Gastroesophageal sphincter (tissue), 4 donors: ENCODE measurements around the gene COG4. TPM values are rescaled to one million over a fixed set of nuclear protein-coding genes. Genes with fewer than 3 reads are reported as not detected.

Experiments
- ATAC-seq: fragments of 150-250 bp; one replicate; pipeline ENCODE4 v1.9.1; 2016; ENCODE audit warnings: mild to moderate bottlenecking, moderate library complexity
- H3K27ac ChIP-seq, 4 donors: fragments of 200-600 bp; sonication (generic) in 3 of 4; 1 replicate in 3 of 4; 2 replicates in 1 of 4; pipeline ENCODE4 v1.5.1; 2016 to 2019
- H3K27me3 ChIP-seq: fragments of 200-600 bp; sonication (generic); one replicate; pipeline ENCODE4 v1.5.1; 2019
- H3K36me3 ChIP-seq, 2 donors: fragments of 200-600 bp; sonication (generic); one replicate each; pipeline ENCODE4 v1.5.1; 2019; ENCODE audit warnings: control low read depth in 1 of 2
- H3K4me1 ChIP-seq, 3 donors: fragments of 200-600 bp; sonication (generic); 1 replicate in 2 of 3; 2 replicates in 1 of 3; pipeline ENCODE4 v1.5.1; 2016 to 2019; ENCODE audit warnings: control low read depth in 2 of 3
- H3K4me3 ChIP-seq, 2 donors: fragments of 200-600 bp; sonication (generic); one replicate each; pipeline ENCODE4 v1.5.1; 2019; ENCODE audit warnings: mild to moderate bottlenecking in 1 of 2, moderate library complexity in 1 of 2
- H3K9me3 ChIP-seq, 3 donors: fragments of 200-600 bp; sonication (generic); one replicate each; pipeline ENCODE4 v1.5.1; 2017 to 2019; ENCODE audit warnings: control low read depth in 2 of 3
- EP300 ChIP-seq: sonication (generic); formaldehyde crosslinking; IDR thresholded peaks from one replicate; pipeline ENCODE4 v1.6.1; 2017; ENCODE audit warnings: antibody characterized with exemption, mild to moderate bottlenecking
- POLR2A ChIP-seq, 2 donors: fragments of 450-650 bp; IDR thresholded peaks; one replicate each; pipeline ENCODE4 v1.6.1; 2017; ENCODE audit warnings: antibody characterized with exemption in 2 of 2, mild to moderate bottlenecking in 2 of 2, moderate library complexity in 1 of 2
- POLR2AphosphoS5 ChIP-seq: sonication (generic); formaldehyde crosslinking; IDR thresholded peaks from one replicate; pipeline ENCODE4 v1.6.1; 2017; ENCODE audit warnings: antibody characterized with exemption
- WGBS, 2 donors: methylation state at CpG; one replicate each; pipeline ENCODE4 v1.1.5; 2018; ENCODE audit warnings: low coverage in 1 of 2; 5-methylcytosine and 5-hydroxymethylcytosine counted together
- total RNA-seq, 4 donors: library from RNA; depleted of rRNA; stranded (reverse); fragments of >200 nt; gene quantifications; one replicate each; pipeline ENCODE4 v1.1.0, GENCODE V29; 2016
- TF ChIP-seq, protein P1 (sequence below), 4 experiments: fragments of 200-600 bp in 2 of 4; fragments of 450-650 bp in 2 of 4; sonication (generic) in 1 of 4; IDR thresholded peaks; one replicate each; pipeline ENCODE4 v1.5.1; 2017 to 2019; ENCODE audit warnings: antibody characterized with exemption in 4 of 4, mild to moderate bottlenecking in 2 of 4, moderate library complexity in 2 of 4

Gene COG4
- total RNA-seq, 4 donors from 2014 or later = 32.3 to 37.4 (median 35.0) TPM

DNA sequence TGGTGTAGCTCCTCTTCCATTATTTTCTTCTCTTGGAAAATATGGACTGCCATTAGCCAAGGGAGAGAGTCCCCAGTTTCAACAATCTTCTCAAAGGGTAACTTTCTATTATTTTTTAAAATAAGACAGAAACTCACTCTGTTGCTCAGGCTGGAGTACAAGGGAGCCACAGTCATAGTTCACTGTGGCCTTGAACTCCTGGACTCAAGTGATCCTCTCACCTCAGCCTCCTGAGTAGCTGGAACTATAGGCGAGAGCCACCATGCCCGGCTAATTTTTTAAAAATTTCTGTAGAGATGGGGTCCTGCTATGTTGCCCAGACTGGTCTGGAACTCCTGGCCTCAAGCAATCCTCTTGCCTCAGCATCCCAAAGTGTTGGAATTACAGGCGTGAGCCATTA lies 13.1 kb downstream of the COG4 start:
- 86 to 94% methylated on average over 1 to 3 of the region's 3 CpGs for WGBS, 2 donors
- H3K36me3 ChIP-seq = peaks cover 0 to 97% of the 10 kb centered on the region in 2 donors
- H3K27ac ChIP-seq = no peak overlapping the region
- TF ChIP-seq POLR2AphosphoS5 (no peak), EP300 (no peak), POLR2A (IDR thresholded peaks at IDR 0.05) (no peak)
- TF ChIP-seq, protein P1, sequence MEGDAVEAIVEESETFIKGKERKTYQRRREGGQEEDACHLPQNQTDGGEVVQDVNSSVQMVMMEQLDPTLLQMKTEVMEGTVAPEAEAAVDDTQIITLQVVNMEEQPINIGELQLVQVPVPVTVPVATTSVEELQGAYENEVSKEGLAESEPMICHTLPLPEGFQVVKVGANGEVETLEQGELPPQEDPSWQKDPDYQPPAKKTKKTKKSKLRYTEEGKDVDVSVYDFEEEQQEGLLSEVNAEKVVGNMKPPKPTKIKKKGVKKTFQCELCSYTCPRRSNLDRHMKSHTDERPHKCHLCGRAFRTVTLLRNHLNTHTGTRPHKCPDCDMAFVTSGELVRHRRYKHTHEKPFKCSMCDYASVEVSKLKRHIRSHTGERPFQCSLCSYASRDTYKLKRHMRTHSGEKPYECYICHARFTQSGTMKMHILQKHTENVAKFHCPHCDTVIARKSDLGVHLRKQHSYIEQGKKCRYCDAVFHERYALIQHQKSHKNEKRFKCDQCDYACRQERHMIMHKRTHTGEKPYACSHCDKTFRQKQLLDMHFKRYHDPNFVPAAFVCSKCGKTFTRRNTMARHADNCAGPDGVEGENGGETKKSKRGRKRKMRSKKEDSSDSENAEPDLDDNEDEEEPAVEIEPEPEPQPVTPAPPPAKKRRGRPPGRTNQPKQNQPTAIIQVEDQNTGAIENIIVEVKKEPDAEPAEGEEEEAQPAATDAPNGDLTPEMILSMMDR (IDR thresholded peaks at IDR 0.05) = no peak
- H3K27me3 ChIP-seq = no peaks in the 10 kb centered on the region
- H3K4me1 ChIP-seq = no peaks in the 10 kb centered on the region
- peaks cover 0 to 1% (median 0%) of the 10 kb centered on the region in 3 donors for H3K9me3 ChIP-seq
- no peak overlapping the region for H3K4me3 ChIP-seq
- ATAC-seq = no peak

DNA sequence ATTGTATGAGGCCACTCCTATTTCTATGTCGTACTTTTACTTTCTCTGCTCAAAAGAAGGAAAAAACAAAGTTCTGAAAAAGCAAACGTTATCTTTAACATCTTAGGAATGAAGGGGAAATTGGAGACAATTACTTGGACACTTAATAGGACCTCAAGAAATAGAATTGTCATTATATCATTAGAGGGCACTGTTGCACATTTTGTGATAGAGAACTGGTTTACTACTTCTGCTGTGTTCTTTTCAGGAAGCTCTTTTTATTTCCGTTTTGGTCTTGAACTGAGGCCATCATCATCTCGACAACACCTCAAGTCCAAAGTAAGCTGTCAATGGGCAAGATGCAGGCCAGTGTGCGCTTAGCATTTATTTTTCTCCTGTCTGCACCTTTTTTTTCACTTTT lies 14.6 kb downstream of the COG4 start:
- Histone ChIP-seq H3K4me1 (no peaks in the 10 kb centered on the region), H3K36me3 (peaks cover 0 to 94% of the 10 kb centered on the region in 2 donors), H3K27me3 (no peaks in the 10 kb centered on the region), H3K4me3 (no peak overlapping the region), H3K27ac (no peak overlapping the region), H3K9me3 (no peaks in the 10 kb centered on the region)
- ATAC-seq = no peak
- WGBS, 2 donors = 55 to 56% methylated on average over 3 to 5 of the region's 5 CpGs
- TF ChIP-seq, protein P1 (IDR thresholded peaks at IDR 0.05) = no peak
- TF ChIP-seq POLR2AphosphoS5 = no peak
- no peak for TF ChIP-seq EP300
- TF ChIP-seq POLR2A (IDR thresholded peaks at IDR 0.05) = no peak

DNA sequence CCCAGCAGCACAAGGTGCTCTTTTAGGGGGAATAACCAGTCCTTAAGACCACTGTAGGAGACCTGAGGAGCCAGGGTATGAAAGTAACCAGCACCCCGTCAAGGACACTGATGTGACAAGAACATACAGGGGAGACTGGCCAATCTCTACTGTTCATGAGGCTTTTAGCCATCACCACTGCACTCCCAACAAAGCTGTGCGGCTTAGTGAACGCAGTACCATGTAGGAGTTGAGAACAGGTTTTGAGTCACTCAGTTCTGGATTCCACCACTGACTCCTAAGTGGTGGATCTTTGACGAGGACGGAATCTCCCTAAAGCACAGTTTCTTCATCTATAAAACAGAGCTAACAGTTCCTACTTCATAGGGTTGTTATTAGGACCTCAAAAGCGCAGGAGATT lies 26.8 kb downstream of the COG4 start:
- H3K9me3 ChIP-seq = no peaks in the 10 kb centered on the region
- no peak overlapping the region for H3K27ac ChIP-seq
- 86 to 100% methylated on average over 1 to 5 of the region's 6 CpGs for WGBS, 2 donors
- H3K27me3 ChIP-seq = no peaks in the 10 kb centered on the region
- no peak for TF ChIP-seq EP300
- TF ChIP-seq POLR2AphosphoS5 = no peak
- TF ChIP-seq, protein P1 (IDR thresholded peaks at IDR 0.05) = no peak
- no peak for TF ChIP-seq POLR2A (IDR thresholded peaks at IDR 0.05)
- no peaks in the 10 kb centered on the region for H3K4me1 ChIP-seq
- no peak for ATAC-seq
- H3K4me3 ChIP-seq = no peak overlapping the region
- peaks cover 0 to 99% of the 10 kb centered on the region in 2 donors for H3K36me3 ChIP-seq

DNA sequence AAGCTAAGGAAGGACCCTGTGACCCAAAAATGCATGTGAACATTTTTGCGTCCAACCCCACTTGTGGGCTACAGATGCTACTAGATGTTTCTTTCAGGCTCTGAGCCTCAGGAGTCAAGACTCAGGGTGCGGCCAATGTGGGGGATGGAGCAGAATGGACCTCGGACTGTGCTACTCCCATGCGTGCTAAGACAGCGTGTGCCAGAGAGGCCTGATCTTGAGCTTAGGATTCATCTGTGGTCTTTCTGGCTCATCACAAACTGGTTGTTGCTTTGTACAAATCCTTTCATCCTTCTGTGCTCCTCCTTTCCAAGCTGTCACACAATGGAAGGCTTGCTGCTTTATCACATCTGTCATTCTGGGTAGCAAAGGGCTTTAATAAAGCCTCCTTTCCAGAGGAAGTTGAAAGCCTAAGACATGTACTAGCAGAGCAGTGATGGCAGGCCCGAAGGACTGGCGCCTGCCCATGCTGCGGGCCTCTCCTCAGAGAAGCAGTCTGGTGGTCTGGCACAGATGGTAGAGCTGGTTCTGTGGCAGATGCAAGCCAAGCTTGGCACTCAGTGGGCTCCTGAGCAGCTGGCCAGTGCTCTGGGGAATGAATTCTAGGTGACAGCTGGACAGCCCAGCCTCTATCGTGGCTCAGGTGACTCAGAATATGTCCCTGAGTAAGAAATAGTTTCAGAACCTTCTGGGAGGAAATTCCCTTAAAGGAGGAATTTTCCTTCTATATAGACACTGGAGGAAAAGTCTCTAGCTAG lies 27.8 kb downstream of the COG4 start:
- 90 to 92% methylated on average over 5 to 7 of the region's 9 CpGs for WGBS, 2 donors
- Histone ChIP-seq H3K27me3 (no peaks in the 10 kb centered on the region), H3K4me1 (no peaks in the 10 kb centered on the region), H3K27ac (no peak overlapping the region), H3K36me3 (peaks cover 0 to 99% of the 10 kb centered on the region in 2 donors), H3K4me3 (no peak overlapping the region), H3K9me3 (no peaks in the 10 kb centered on the region)
- no peak for TF ChIP-seq EP300
- TF ChIP-seq POLR2AphosphoS5 = no peak
- TF ChIP-seq, protein P1 (IDR thresholded peaks at IDR 0.05) = no peak
- TF ChIP-seq POLR2A (IDR thresholded peaks at IDR 0.05) = no peak
- ATAC-seq = no peak

DNA sequence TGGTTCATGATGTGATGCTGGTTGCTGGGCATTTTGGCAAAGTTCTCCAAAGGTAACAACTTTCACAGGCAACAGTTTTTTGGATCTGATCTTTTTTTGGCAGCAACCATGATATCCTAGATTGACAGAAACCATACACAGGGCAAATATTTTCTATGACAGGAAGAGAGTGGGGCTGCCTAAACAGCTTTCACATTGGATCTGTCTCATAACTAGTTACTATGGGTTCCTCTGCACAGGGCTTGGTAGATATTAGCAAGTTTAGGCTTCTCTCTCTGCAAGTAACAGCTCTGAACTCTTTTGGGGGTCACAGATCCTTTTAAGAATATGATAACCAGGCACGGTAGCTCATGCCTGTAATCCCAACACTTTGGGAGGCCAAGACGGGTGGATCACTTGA lies 28.6 kb downstream of the COG4 start:
- no peak for TF ChIP-seq POLR2A (IDR thresholded peaks at IDR 0.05)
- TF ChIP-seq, protein P1 (IDR thresholded peaks at IDR 0.05) = no peak
- no peak for TF ChIP-seq POLR2AphosphoS5
- no peak for TF ChIP-seq EP300
- no peak overlapping the region for H3K4me3 ChIP-seq
- H3K27me3 ChIP-seq = no peaks in the 10 kb centered on the region
- peaks cover 0 to 99% of the 10 kb centered on the region in 2 donors for H3K36me3 ChIP-seq
- H3K9me3 ChIP-seq = no peaks in the 10 kb centered on the region
- H3K4me1 ChIP-seq = no peaks in the 10 kb centered on the region
- ATAC-seq = no peak
- 83% methylated on average over 2 of the region's 2 CpGs; no CpG with 5 or more reads in 1 of the 2 donors for WGBS, 2 donors
- no peak overlapping the region for H3K27ac ChIP-seq
